Neural cell (in vitro differentiated cells): Measurements from ENCODE around the gene COMT.

Experiments
- EP300 ChIP-seq: fragments of 450-650 bp; conservative IDR thresholded peaks from 2 replicates; pipeline ENCODE4 v1.6.1; 2014; ENCODE audit warnings: antibody characterized with exemption, mild to moderate bottlenecking, moderate library complexity; ENCODE audit not compliant: poor library complexity, severe bottlenecking
- EZH2 ChIP-seq: fragments of 200-600, 300-800 bp; shearing (Covaris generic), sonication (generic); IDR thresholded peaks from 2 replicates; pipeline ENCODE4 v1.6.1; 2014; ENCODE audit warnings: antibody characterized with exemption, low read length, borderline replicate concordance, mild to moderate bottlenecking; ENCODE audit not compliant: insufficient read depth, poor library complexity, severe bottlenecking
- MXI1 ChIP-seq: fragments of 450-650 bp; conservative IDR thresholded peaks from 2 replicates; pipeline ENCODE4 v1.6.1; 2014; ENCODE audit warnings: antibody characterized with exemption, mild to moderate bottlenecking; ENCODE audit not compliant: poor library complexity, severe bottlenecking
- POLR2AphosphoS5 ChIP-seq: IDR thresholded peaks from 2 replicates; pipeline ENCODE4 v1.6.1; 2012
- RAD21 ChIP-seq: fragments of 450-650 bp; conservative IDR thresholded peaks from 2 replicates; pipeline ENCODE4 v1.6.1; 2014; ENCODE audit warnings: antibody characterized with exemption, mild to moderate bottlenecking, moderate library complexity
- SMC3 ChIP-seq: fragments of 450-650 bp; conservative IDR thresholded peaks from 2 replicates; pipeline ENCODE4 v1.6.1; 2014; ENCODE audit warnings: antibody characterized with exemption, mild to moderate bottlenecking, moderate library complexity; ENCODE audit not compliant: poor library complexity
- TAF1 ChIP-seq: IDR thresholded peaks from 2 replicates; pipeline ENCODE4 v1.6.1; 2012; ENCODE audit warnings: low read depth
- TF ChIP-seq, protein P1 (sequence below): fragments of 450-650 bp; IDR thresholded peaks from 2 replicates; pipeline ENCODE4 v1.5.1; 2014; ENCODE audit warnings: antibody characterized with exemption, mild to moderate bottlenecking, moderate library complexity; ENCODE audit not compliant: poor library complexity, severe bottlenecking
- TF ChIP-seq, protein P2 (sequence below): IDR thresholded peaks from 2 replicates; pipeline ENCODE4 v1.6.1; 2012; ENCODE audit warnings: borderline replicate concordance

DNA sequence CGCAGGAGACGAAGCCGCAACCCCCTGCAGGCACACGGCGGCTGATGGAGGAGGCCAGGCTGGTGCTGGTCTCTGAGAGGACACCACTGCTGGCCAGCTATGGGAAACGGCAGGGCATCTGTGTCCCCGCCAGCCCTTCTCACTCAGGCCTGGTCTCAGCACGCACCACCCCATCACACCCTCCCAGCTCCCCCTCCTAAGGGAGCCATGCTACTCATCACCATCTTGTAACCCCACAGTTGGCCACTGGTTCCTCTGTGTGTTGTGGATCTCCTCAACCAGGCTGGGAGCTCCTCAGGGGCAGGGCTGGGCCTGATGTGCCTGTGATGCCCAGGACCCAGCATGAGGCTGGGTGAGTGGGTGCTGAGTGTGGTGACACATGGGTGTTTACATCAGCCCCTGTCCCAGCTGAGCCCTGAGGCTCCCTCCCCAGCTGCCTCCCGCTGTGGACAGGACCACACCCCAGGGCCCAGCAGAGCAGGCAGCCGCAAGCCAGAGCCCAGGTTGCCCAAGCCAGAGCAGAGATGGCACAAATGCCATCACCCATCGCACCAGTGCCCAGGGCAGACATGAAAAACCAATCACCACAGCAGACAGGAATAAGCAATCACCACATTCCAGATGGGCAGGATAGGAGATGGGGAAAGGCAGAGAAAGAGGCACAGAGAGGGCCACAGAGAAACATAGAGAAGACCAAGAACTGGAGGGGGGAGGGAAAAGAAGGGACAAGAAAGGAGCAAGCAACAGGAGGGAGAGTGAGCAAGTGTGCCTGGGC, 66.8 kb downstream of the COMT start:
- TF ChIP-seq, protein P1, sequence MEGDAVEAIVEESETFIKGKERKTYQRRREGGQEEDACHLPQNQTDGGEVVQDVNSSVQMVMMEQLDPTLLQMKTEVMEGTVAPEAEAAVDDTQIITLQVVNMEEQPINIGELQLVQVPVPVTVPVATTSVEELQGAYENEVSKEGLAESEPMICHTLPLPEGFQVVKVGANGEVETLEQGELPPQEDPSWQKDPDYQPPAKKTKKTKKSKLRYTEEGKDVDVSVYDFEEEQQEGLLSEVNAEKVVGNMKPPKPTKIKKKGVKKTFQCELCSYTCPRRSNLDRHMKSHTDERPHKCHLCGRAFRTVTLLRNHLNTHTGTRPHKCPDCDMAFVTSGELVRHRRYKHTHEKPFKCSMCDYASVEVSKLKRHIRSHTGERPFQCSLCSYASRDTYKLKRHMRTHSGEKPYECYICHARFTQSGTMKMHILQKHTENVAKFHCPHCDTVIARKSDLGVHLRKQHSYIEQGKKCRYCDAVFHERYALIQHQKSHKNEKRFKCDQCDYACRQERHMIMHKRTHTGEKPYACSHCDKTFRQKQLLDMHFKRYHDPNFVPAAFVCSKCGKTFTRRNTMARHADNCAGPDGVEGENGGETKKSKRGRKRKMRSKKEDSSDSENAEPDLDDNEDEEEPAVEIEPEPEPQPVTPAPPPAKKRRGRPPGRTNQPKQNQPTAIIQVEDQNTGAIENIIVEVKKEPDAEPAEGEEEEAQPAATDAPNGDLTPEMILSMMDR, result no peak
- TF ChIP-seq RAD21 (no peak), TAF1 (no peak), POLR2AphosphoS5 (no peak), SMC3 (no peak), EZH2 (no peak), EP300 (no peak), MXI1 (no peak)
- TF ChIP-seq, protein P2, sequence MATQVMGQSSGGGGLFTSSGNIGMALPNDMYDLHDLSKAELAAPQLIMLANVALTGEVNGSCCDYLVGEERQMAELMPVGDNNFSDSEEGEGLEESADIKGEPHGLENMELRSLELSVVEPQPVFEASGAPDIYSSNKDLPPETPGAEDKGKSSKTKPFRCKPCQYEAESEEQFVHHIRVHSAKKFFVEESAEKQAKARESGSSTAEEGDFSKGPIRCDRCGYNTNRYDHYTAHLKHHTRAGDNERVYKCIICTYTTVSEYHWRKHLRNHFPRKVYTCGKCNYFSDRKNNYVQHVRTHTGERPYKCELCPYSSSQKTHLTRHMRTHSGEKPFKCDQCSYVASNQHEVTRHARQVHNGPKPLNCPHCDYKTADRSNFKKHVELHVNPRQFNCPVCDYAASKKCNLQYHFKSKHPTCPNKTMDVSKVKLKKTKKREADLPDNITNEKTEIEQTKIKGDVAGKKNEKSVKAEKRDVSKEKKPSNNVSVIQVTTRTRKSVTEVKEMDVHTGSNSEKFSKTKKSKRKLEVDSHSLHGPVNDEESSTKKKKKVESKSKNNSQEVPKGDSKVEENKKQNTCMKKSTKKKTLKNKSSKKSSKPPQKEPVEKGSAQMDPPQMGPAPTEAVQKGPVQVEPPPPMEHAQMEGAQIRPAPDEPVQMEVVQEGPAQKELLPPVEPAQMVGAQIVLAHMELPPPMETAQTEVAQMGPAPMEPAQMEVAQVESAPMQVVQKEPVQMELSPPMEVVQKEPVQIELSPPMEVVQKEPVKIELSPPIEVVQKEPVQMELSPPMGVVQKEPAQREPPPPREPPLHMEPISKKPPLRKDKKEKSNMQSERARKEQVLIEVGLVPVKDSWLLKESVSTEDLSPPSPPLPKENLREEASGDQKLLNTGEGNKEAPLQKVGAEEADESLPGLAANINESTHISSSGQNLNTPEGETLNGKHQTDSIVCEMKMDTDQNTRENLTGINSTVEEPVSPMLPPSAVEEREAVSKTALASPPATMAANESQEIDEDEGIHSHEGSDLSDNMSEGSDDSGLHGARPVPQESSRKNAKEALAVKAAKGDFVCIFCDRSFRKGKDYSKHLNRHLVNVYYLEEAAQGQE, result no peak
